Urinary bladder (tissue), 4 donors: Measurements from ENCODE around the gene DNTT. TPM values are rescaled to one million over a fixed set of nuclear protein-coding genes. Genes with fewer than 3 reads are reported as not detected.

Experiments
- DNase-seq: peaks from one replicate; pipeline ENCODE4 v3.0.0-alpha.2; 2015; ENCODE audit errors: extremely low spot score
- H3K27ac ChIP-seq: one replicate; pipeline ENCODE4 v1.5.1; 2013; ENCODE audit warnings: low read depth, mild to moderate bottlenecking, moderate library complexity
- H3K36me3 ChIP-seq: one replicate; pipeline ENCODE4 v1.6.1; 2013; ENCODE audit warnings: mild to moderate bottlenecking, moderate library complexity; ENCODE audit not compliant: insufficient read depth
- H3K4me1 ChIP-seq: one replicate; pipeline ENCODE4 v1.6.1; 2013; ENCODE audit warnings: mild to moderate bottlenecking, moderate library complexity; ENCODE audit not compliant: insufficient read depth
- H3K4me3 ChIP-seq: one replicate; pipeline ENCODE4 v1.5.1; 2013; ENCODE audit warnings: low read depth, low read length
- WGBS: extraction: QIAGEN DNeasy Blood & Tissue Kit; methylation state at CpG from one replicate; pipeline ENCODE4 v1.1.7; 2013; 5-methylcytosine and 5-hydroxymethylcytosine counted together
- polyA plus RNA-seq: library from polyadenylated mRNA; stranded (reverse); fragments of 200-250 nt; gene quantifications from one replicate; pipeline ENCODE4 v1.2.3, GENCODE V29; 2013
- total RNA-seq: library from RNA; depleted of rRNA; stranded (reverse); fragments of >200 nt; gene quantifications from one replicate; pipeline ENCODE4 v1.2.3, GENCODE V29; 2014
- donor health status: healthy with polysubstance abuse.
- donor health status: healthy.

The DNTT gene
- total and polyA plus RNA-seq, 2 donors = not detected

DNA sequence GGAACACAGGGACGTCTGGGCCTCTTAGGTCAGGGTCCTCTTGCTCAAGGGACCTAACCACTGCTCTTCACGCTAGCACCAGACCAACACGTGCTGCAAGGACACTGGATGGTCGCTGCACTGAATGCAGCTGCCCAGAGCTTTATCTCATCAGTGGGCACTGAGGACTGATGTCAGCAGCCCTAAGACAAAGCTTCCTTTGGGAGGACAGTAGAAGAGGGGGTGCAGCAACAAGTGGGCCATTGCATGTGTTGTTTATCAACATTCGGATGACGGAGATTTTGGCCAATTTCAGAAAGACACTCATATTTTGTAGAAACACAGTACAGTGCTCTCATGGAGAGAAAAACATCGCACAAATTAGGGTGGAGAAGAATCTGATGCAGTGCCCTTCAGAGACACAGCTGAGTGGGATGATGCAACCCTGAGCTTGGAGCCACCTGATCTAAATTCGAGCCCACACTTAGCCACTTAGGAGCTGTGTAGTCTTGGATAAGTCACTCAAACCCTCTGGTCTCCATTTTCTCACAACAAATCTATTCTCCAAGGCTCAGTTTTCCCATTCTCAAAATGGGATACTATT is 52.9 kb downstream of the DNTT start:
- no peaks in the 10 kb centered on the region for H3K36me3 ChIP-seq
- H3K27ac ChIP-seq = no peak overlapping the region
- 81% methylated on average over 8 of the region's 8 CpGs for WGBS
- no peak overlapping the region for H3K4me3 ChIP-seq
- no peaks in the 10 kb centered on the region for H3K4me1 ChIP-seq
- DNase-seq = no peak

DNA sequence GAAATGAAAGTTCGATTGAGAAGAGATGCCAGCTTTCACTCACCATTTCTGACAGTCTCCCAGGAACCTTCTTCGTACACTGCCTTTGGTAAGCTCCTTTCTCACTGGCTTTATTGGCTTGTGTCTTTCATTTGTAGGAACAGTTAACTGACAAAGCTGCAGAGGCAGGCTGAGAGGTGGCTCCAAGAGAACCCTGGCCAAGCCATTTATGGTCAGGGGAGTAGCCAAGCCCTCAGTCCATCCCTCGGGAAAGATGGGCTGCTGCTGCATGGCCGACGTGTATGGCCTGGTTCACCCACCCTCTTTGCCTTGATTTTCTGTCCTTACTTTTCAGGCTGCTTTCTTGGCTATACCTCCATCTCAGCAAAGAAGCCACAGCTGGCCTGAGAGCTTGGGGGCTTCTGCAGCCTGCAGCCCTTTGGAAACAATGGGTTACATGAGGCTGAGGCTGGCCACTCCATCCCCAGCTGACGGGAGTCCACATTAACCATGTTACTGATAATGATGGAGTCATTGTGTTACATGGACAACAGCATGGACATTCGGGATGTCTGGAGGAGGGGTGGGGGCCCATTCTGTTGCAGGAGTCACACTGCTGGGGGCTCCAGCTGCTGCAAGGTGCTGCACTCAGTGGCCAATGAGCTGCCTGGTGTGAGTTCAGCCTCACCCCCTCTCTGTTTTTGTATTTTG is 54.8 kb downstream of the DNTT start, which contains the start of gene OPALIN:
Gene OPALIN (minus strand): TSS at position 152 of the 690 bp plus-strand sequence. CDS start 106 bp downstream, at position 46.
- H3K4me1 ChIP-seq = no peaks in the 10 kb centered on the region
- 69% methylated on average over 7 of the region's 7 CpGs for WGBS
- no peak within 1 kb of the TSS for H3K4me3 ChIP-seq
- H3K27ac ChIP-seq = no peak within 1 kb of the TSS
- DNase-seq = no peak
- no peaks in the 10 kb centered on the region for H3K36me3 ChIP-seq

DNA sequence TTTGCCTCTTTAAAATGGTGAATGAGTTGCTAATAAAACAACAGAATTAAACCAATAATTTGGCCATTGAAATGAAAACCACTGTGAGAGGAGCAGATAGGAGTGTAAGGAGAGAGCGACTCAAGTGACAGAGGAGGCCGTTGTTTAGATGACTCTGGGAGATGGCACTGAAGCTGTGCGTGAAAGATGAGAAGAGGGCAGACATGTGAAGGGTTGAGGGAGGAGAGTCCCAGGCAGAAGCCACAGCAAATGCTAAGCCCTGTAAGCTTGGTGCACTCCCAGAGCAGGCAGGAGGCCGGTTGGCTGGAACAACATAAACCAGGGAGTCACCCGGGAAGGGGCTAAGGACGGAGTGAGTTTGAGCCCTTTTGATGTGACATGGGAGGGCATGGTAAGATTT is 55.4 kb downstream of the DNTT start:
- 66% methylated on average over 6 of the region's 6 CpGs for WGBS
- no peak for DNase-seq
- H3K27ac ChIP-seq = no peak overlapping the region
- no peaks in the 10 kb centered on the region for H3K36me3 ChIP-seq
- H3K4me1 ChIP-seq = no peaks in the 10 kb centered on the region
- H3K4me3 ChIP-seq = no peak overlapping the region

DNA sequence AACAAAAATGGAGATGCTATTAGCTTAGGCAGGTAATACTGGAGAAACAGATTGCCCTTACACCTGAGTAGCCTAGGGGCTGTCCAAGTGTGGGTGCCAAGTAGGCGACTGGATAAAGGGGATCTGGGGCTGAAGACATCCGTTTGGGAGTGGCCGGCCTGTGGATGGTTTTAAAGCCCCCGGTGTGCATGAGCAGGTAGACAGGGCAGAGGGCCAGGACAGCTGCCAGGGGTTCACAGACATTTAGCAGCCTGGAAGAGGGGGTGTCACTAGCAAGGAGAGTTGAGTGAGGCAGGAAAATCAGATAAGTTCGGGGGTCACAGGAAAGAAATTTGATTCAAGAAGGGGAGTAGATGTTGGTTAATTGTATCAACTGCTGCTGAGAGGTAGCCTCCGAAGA is 56.1 kb downstream of the DNTT start:
- 92% methylated on average over 6 of the region's 6 CpGs for WGBS
- DNase-seq = no peak
- no peak overlapping the region for H3K27ac ChIP-seq
- no peak overlapping the region for H3K4me3 ChIP-seq
- no peaks in the 10 kb centered on the region for H3K4me1 ChIP-seq
- no peaks in the 10 kb centered on the region for H3K36me3 ChIP-seq

DNA sequence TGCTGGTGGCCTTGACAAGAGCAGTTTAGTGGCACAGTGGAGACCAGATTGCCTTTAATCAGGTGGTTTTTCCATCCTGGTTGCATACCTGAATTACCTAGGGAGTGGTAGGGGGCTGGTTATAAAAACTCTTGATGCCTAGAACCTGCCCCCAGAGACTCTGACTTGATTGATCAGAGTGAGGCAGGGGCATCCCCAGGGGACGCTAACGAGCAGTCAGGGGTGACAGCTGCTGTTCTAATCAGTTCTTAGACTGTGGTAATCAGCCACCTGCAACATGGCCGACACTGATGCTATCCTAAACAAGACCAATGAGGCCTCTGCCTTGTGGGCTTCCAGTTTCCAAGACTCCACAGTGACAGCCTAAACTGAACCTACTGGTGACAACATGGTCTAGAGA is 56.5 kb downstream of the DNTT start:
- no peak for DNase-seq
- Histone ChIP-seq H3K36me3 (no peaks in the 10 kb centered on the region), H3K4me3 (no peak overlapping the region), H3K4me1 (no peaks in the 10 kb centered on the region), H3K27ac (no peak overlapping the region)
- 74% methylated on average over 3 of the region's 3 CpGs for WGBS

DNA sequence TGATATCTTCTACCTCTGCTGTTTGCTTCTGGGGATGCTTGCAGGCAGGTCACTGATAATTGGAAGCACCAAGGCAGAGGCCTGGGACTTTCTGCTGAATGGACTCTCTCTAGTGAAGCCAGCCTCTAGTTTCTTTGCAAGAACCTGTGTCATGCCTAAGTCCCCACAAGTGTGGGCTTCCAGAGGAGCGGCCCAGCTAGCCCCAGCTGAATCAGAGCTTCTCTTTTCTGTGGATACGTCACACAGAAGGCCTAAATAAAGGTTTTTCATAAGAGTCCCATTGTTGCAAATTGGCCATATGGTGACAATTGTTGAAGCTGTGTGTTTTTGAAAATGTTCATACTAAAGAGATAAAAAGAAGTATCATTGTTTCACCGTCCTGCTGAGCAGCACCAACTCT is 61.3 kb downstream of the DNTT start:
- H3K4me3 ChIP-seq = no peak overlapping the region
- 92% methylated on average over 3 of the region's 3 CpGs for WGBS
- DNase-seq = no peak
- H3K36me3 ChIP-seq = no peaks in the 10 kb centered on the region
- H3K4me1 ChIP-seq = no peaks in the 10 kb centered on the region
- no peak overlapping the region for H3K27ac ChIP-seq

DNA sequence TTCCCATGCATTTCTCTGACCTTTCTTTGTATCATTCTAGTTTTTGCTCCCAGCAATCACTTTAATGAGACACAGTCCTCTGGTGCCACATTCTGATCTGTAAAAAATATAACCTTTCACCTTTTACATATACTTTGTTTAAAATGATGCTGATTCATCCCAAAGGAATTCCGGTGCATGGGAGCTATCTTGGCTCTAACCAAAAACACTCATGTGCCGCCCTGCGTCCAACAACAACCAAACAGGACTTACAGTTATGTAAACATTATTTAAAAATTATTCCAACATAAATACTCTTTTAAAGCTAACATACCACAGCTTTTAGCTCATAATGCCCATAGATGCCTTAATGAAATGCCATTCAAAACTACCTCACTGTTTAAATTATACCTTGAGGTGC is 62.3 kb downstream of the DNTT start:
- Histone ChIP-seq H3K36me3 (no peaks in the 10 kb centered on the region), H3K4me1 (no peaks in the 10 kb centered on the region), H3K4me3 (no peak overlapping the region), H3K27ac (no peak overlapping the region)
- DNase-seq = no peak
- 58% methylated on average over 3 of the region's 3 CpGs for WGBS

DNA sequence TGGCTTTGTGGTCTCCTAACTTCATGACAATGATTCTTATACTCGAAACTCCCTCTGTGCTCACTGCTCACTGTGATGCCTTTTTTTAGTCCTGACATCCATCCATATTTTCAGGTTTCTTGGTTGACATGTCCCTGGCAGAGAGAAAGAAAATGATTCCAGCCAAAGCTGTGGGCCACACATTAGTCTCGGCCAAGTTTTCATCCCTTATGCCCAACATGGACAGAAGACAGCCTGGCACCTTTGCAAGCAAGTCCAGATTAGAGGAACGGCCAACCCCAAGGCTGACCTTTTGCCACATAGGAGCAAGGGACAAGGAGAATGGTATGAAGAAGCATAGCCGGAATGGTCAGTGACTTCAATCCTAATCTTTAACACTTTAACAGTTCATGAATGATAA is 63.2 kb downstream of the DNTT start:
- 78% methylated on average over 4 of the region's 4 CpGs for WGBS
- DNase-seq = no peak
- Histone ChIP-seq H3K36me3 (no peaks in the 10 kb centered on the region), H3K4me3 (no peak overlapping the region), H3K4me1 (no peaks in the 10 kb centered on the region), H3K27ac (no peak overlapping the region)

DNA sequence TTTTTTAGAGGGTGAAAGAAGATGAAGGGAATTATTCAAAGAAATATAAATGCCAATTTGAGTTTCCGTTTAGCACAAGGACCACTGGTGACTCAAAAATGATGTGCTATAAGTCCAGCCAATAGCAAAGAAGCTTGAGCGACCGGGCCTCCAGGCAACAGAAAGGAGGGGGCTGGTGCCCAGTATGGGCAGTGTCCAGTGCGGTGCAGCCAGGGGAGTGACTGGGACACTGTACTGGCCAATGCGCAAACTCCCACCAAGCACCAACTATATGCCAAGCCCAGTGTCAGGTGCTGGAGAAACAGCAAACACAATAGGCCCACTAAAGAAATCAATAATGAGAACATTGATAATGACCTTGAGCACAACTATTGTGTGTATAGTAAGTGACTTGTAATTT is 64.7 kb downstream of the DNTT start:
- Histone ChIP-seq H3K4me1 (no peaks in the 10 kb centered on the region), H3K4me3 (no peak overlapping the region), H3K27ac (no peak overlapping the region), H3K36me3 (no peaks in the 10 kb centered on the region)
- no peak for DNase-seq
- 85% methylated on average over 5 of the region's 5 CpGs for WGBS

DNA sequence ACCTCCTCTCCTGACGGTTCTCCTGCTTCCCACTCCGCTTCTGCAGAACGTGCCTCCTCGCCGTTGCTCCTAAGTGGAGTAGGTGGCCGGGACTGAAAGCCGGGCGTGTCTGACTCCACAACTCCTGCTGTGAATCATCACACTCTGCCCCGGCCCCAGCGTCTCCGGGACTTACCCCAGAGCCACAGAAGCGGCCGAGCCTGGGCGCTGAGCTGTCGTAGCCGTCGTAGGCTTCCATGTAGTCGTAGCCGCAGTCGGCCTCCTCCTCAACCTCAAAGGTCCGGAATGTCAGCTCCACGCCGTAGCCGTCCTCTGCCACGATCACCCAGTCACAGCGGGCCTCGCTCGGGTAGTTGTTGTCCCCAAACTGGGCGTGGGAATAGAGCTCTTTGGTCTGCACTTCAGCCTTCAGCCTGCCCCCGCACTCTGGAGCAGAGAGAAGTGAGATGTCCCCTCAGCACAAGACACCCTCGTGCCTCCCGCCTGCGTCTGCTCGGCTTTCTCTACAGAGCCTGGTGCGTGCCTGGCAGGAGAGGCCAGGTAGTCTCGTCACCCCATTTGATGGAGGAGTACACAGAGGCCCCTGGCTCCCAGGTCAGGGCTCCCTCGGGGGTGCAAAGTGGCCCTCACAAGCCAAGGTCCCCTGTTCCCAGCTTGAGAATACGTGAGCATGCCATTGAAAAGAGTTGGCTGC is 65.8 kb downstream of the DNTT start:
- Histone ChIP-seq H3K36me3 (no peaks in the 10 kb centered on the region), H3K27ac (no peak overlapping the region), H3K4me1 (no peaks in the 10 kb centered on the region), H3K4me3 (no peak overlapping the region)
- 89% methylated on average over 38 of the region's 38 CpGs for WGBS
- DNase-seq = no peak

DNA sequence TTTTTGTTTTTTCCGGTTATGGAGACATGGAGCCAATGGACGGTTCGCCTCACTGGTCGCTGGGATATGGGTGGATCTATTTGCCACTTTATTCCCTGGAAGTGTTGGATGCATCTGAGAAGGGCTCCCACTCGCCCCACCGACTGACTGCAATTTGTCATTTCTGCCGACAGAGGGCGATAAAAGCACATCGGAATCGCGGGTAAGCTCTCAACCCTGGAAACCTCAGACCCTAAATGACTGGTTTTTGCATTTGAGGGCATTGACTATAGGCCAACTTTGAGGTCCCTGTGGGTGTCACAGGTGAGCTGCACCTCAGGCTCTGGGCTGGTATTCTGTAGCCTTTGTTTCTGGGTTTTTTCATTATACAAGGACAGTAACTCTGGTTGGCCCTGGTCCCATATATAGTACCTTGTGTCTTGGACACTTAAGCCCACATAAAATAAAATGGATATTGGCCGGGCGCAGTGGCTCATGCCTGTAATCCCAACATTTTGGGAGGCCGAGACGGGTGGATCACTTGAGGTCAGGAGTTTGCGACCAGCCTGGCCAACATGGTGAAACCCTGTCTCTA is 66.4 kb downstream of the DNTT start:
- 36% methylated on average over 16 of the region's 16 CpGs for WGBS
- Histone ChIP-seq H3K4me3 (no peak overlapping the region), H3K4me1 (no peaks in the 10 kb centered on the region), H3K36me3 (no peaks in the 10 kb centered on the region), H3K27ac (no peak overlapping the region)
- DNase-seq = no peak

DNA sequence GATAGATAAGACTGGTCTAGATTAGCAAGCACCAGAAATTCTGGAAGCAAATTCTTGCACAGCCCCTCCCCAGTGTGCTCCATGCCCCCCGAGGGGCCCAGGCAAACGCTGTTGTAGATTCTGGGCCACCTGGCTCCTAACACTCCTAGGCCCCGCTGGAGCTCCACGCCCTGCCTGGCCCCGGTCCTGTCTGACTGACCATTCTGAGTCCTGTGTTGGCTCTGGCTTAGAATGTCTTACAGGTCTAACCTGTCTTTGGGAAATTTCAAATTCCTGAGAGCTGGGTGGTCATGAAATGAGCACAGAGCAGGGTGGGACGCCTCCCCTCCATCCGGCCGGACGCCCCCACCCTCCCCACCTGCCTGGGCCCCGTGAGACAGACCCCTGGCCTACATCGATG is 67.1 kb downstream of the DNTT start:
- H3K4me1 ChIP-seq = no peaks in the 10 kb centered on the region
- no peaks in the 10 kb centered on the region for H3K36me3 ChIP-seq
- no peak overlapping the region for H3K4me3 ChIP-seq
- no peak overlapping the region for H3K27ac ChIP-seq
- 84% methylated on average over 11 of the region's 11 CpGs for WGBS
- no peak for DNase-seq

DNA sequence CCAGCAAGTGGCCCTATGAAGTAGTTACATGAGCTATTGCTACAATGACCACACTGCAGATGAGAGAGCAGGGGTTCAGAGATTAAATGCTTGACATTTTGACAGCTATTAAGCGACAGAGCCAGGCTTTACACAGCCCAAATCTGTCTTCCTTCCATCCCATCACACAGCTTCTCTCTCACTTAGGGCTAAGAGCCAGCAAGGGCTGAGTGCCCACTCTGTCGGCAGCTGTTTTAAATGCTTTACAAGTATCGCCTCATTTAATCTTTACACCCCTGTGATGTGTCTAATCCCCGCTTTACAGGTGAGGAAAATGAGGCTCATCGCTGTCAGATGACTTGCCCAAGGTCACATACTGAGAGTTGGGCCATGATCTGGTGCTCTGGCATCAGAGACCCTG is 69.8 kb downstream of the DNTT start:
- H3K27ac ChIP-seq = no peak overlapping the region
- WGBS = 75% methylated on average over 5 of the region's 5 CpGs
- no peak overlapping the region for H3K4me3 ChIP-seq
- no peak for DNase-seq
- H3K36me3 ChIP-seq = no peaks in the 10 kb centered on the region
- H3K4me1 ChIP-seq = no peaks in the 10 kb centered on the region

DNA sequence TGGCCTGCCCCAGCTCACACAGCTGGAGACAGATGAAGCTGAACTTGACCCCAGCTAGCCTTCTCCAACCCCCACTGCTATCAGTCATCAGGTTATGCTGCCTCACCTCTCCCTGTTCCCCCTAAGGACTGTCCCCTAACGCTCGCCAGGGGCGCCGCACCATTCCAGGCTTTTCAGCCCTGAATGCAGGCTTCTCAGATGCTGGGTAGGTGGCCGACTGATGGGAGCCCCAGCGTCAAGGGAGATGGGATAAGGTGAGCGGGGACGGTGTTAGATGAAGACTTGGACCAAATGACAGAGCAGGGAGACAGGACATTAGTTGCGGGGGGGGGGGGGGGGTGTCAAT is 70.4 kb downstream of the DNTT start:
- H3K36me3 ChIP-seq = no peaks in the 10 kb centered on the region
- no peak overlapping the region for H3K27ac ChIP-seq
- WGBS = 22% methylated on average over 9 of the region's 9 CpGs
- H3K4me1 ChIP-seq = no peaks in the 10 kb centered on the region
- no peak overlapping the region for H3K4me3 ChIP-seq
- DNase-seq = no peak
